Spleen (tissue), 7 donors: Measurements from ENCODE around the gene SLC29A3.

Source experiments
- CTCF ChIP-seq, 11 experiments: fragments of 200-600 bp in 7 of 11; fragments of 450-650 bp in 4 of 11; sonication (generic) in 4 of 11; IDR thresholded peaks in 8 of 11; conservative IDR thresholded peaks in 3 of 11; 1 replicate in 7 of 11; 2 replicates in 4 of 11; pipeline versions ENCODE4 v1.4.0 to v1.8.0; 2016 to 2021; ENCODE audit warnings: antibody characterized with exemption in 11 of 11, inconsistent platforms in 4 of 11, mild to moderate bottlenecking in 1 of 11
- POLR2A ChIP-seq, 3 donors: fragments of 450-650 bp; IDR thresholded peaks; one replicate each; pipeline ENCODE4 v1.5.1; 2017; ENCODE audit warnings: antibody characterized with exemption in 3 of 3, mild to moderate bottlenecking in 1 of 3
- donor health status: DM: no; HTN: no; CAD: no; lungs with moderate emphysema.
- donor health status: DM: no; HTN: no; CAD: no.
- donor health status: DM: no; HTN: no; CAD: no.

DNA sequence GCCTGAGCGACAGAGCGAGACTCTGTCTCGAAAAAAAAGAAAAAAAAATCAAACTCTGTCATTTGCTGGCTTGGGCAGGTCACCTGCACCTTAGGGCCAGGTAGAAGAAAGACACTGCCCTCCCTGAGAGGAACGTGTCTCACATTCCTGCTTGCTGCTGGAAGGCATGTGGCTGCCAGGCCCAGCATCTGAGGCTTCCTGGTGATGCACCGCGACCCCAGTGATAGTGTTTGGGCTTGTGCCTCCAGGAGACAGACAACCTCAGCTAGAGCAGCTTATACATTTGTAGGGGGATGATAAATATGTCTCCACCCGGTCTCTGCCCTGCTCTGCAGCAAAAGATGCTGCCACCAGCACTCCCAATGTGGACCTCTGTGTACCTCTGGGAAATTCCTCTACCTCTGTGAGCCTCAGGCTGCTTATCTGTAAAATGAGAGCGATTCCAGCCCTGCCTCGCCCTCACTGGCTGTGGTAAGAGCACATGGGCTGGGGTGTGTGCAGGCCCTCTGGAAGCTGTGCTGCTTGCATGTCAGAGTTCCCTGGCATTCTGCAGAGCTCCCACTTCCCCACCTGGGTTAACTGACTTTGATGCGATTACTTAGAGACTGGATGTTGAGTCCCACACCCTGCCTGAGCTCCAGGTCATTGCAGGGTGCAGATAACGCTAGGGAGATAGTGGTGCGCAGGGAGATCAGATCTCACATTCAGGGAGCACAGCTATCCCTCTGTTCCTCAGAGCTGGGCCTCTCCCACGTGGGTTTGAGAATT lies 19.9 kb downstream of the SLC29A3 start:
- TF ChIP-seq CTCF (IDR thresholded peaks at IDR 0.05 in 8 of 11, conservative IDR thresholded peaks at IDR 0.05 in 3 of 11) (no peak), POLR2A (IDR thresholded peaks at IDR 0.05) (no peak)
